CD4-positive, alpha-beta T cell treated with Interleukin-2 at 100 ng/mL for 4 hours (primary cell): ENCODE data around the gene PCDHB12.
"Not testable (repeated sequence)": the region's sequence is repeated elsewhere in the genome, so short reads cannot be mapped to it uniquely, and the experiment has no call there.

ENCODE experiments used
- DNase-seq: peaks from one replicate; pipeline ENCODE4 v3.0.0-alpha.2; 2020; ENCODE audit warnings: low spot score

The PCDHB12 gene

DNA sequence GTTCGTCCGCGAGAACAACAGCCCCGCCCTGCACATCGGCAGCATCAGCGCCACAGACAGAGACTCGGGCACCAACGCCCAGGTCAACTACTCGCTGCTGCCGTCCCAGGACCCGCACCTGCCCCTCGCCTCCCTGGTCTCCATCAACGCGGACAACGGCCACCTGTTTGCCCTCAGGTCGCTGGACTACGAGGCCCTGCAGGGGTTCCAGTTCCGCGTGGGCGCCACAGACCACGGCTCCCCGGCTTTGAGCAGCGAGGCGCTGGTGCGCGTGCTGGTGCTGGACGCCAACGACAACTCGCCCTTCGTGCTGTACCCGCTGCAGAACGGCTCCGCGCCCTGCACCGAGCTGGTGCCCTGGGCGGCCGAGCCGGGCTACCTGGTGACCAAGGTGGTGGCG lies 1.8 kb downstream of the PCDHB12 start:
- not testable (repeated sequence) for DNase-seq

GRCh38 chr5:141210849-141211248 lies 2.3 kb downstream of the PCDHB12 start:
- not testable (repeated sequence) for DNase-seq

- DNase-seq: peak; percentile 13
Observed at GRCh38 chr5:141213656-141214339, 5.3 kb downstream of the PCDHB12 start, which contains the start of gene PCDHB13. PCDHB13 (plus strand) TSS chr5:141213919; CDS start chr5:141214124, 205 bp downstream.

- not testable (repeated sequence) for DNase-seq
Observed at GRCh38 chr5:141214583-141214982, 6.1 kb downstream of the PCDHB12 start.

GRCh38 chr5:141215504-141215903 lies 7.0 kb downstream of the PCDHB12 start:
- not testable (repeated sequence) for DNase-seq

DNA sequence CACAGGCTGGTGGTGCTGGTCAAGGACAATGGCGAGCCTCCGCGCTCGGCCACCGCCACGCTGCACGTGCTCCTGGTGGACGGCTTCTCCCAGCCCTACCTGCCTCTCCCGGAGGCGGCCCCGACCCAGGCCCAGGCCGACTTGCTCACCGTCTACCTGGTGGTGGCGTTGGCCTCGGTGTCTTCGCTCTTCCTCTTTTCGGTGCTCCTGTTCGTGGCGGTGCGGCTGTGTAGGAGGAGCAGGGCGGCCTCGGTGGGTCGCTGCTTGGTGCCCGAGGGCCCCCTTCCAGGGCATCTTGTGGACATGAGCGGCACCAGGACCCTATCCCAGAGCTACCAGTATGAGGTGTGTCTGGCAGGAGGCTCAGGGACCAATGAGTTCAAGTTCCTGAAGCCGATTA lies 7.5 kb downstream of the PCDHB12 start:
- not testable (repeated sequence) for DNase-seq

- DNase-seq: no peak
Observed at GRCh38 chr5:141223112-141223783, 14.7 kb downstream of the PCDHB12 start, which contains the start of gene PCDHB14. PCDHB14 (plus strand) TSS chr5:141223343; CDS start chr5:141223506, 163 bp downstream.

- DNase-seq: not testable (repeated sequence)
Observed at GRCh38 chr5:141224844-141225243, 16.3 kb downstream of the PCDHB12 start.

GRCh38 chr5:141225421-141225820 lies 16.9 kb downstream of the PCDHB12 start:
- not testable (repeated sequence) for DNase-seq

- no peak for DNase-seq
Observed at GRCh38 chr5:141234109-141234667, 25.7 kb downstream of the PCDHB12 start.

DNA sequence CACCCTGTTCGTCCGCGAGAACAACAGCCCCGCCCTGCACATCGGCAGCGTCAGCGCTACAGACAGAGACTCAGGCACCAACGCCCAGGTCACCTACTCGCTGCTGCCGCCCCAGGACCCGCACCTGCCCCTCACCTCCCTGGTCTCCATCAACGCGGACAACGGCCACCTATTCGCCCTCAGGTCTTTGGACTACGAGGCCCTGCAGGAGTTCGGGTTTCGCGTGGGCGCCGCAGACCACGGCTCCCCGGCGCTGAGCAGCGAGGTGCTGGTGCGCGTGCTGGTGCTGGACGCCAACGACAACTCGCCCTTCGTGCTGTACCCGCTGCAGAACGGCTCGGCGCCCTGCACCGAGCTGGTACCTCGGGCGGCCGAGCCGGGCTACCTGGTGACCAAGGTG lies 27.4 kb downstream of the PCDHB12 start:
- not testable (repeated sequence) for DNase-seq

- no peak for DNase-seq
Observed at GRCh38 chr5:141236516-141237313, 28.2 kb downstream of the PCDHB12 start.

DNA sequence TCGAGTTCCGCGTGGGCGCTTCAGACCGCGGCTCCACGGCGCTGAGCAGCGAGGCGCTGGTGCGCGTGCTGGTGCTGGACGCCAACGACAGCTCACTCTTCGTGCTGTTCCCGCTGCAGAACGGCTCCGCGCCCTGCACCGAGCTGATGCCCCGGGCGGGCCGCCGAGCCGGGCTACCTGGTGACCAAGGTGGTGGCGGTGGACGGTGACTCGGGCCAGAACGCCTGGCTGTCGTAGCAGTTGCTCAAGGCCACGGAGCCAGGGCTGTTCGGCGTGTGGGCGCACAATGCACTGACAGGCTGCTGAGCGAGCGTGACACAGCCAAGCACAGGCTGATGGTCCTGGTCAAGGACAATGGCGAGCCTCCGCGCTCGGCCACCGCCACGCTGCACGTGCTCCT lies 33.0 kb downstream of the PCDHB12 start:
- DNase-seq: no peak

DNA sequence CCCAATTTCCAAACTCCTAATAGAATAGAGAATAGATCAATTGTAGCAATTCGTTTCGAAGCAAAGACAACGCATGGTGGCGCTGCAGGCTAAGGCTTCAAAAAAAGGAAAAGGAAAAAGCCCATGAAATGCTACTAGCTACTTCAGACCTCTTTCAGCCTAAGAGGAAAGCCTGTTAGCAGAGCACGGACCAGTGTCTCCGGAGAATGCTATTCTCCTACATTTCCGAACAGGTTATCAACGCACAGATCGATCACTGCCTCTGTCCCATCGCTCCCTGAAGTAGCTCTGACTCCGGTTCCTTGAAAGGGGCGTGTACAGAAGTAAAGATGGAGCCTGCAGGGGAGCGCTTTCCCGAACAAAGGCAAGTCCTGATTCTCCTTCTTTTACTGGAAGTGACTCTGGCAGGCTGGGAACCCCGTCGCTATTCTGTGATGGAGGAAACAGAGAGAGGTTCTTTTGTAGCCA lies 36.8 kb downstream of the PCDHB12 start, which contains the start of gene PCDHB15:
TSS of gene PCDHB15 (plus strand) at position 146 of the 468 bp plus-strand sequence. CDS start at position 330, 184 bp downstream.
- DNase-seq: peak; percentile 2

- not testable (repeated sequence) for DNase-seq
Observed at GRCh38 chr5:141246971-141247370, 38.5 kb downstream of the PCDHB12 start.

GRCh38 chr5:141247434-141247833 lies 38.9 kb downstream of the PCDHB12 start:
- not testable (repeated sequence) for DNase-seq

DNA sequence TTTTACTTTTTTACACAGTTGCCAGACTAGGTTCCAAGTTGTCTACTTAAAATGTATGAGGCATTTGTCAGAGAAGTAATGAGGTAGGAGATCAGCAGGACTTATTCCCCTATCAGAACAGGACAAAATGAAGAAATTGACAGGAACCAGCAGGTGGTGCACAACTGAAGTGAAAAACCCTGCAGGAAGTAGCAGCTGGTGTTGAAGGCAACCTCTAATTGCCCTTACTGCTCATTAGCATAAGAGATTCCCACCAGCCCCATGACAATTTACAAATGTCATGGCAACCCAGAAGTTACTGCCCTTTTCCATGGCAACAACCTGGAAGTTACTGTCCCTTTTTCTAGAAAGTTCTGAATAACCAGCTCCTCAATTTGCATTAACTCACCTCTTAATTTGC lies 42.1 kb downstream of the PCDHB12 start:
- DNase-seq: no peak

GRCh38 chr5:141258464-141258863 lies 49.9 kb downstream of the PCDHB12 start:
- DNase-seq: no peak

GRCh38 chr5:141258948-141259347 lies 50.4 kb downstream of the PCDHB12 start:
- DNase-seq: no peak

DNA sequence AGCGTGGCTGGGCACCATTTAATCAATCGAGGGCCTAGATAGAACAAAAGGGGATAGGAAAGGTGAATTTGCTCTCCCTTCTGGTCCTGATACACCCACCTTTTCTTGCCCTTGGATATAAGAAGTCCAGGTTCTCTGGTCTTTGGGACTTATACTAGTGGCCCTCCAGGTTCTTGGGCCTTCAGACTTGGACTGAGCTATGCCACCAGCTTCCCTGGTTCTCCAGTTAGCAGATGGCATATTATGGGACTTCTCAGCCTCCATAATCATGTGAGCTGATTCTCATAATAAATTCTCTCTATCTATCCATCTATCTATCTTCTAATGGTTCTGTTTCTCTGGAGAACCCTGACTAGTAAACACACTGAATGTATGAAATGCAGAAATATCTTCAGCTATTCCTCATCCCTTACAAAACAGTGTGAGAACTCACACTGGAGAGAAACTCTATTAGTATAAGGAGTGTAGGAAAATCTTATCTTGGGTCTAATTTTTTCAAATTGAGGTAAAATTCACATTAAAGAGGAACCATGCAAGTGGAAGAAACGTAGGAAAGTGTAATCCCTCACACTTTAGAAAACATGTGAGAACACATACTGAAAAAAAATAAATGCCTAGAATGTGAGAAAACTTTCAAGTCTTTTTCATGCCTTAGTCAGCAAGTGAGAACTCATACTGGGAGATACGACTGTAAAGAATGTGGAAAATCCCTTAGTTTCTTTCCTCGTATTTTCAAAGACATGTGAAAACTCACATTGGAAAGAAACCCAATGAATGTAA lies 52.1 kb downstream of the PCDHB12 start:
- DNase-seq: no peak

- DNase-seq: no peak
Observed at GRCh38 chr5:141261238-141261546, 52.7 kb downstream of the PCDHB12 start.
